Left lung (tissue), 10 donors: ENCODE data around the gene CATSPER4. TPM values are rescaled to one million over a fixed set of nuclear protein-coding genes. Genes with fewer than 3 reads are reported as not detected.
A peak's percentile ranks its signal among the peaks of the same experiment; 100 is the strongest.

ENCODE experiments used
- ATAC-seq: fragments of 200-7000 bp; cut with Tn5 transposase; one replicate; pipeline ENCODE4 v1.9.1; 2020; ENCODE audit warnings: moderate library complexity
- DNase-seq, 4 donors: peaks; one replicate each; pipeline ENCODE4 v3.0.0-alpha.2; 2013 to 2020
- H3K27ac ChIP-seq, 2 donors: fragments of 200-600 bp; sonication (generic) in 1 of 2; one replicate each; pipeline versions ENCODE4 v1.5.0 to v1.8.0; 2020 to 2021
- H3K27me3 ChIP-seq, 2 donors: fragments of 200-600 bp; sonication (generic) in 1 of 2; one replicate each; pipeline versions ENCODE4 v1.5.0 to v1.8.0; 2020 to 2021
- H3K36me3 ChIP-seq, 2 donors: fragments of 200-600 bp; sonication (generic) in 1 of 2; one replicate each; pipeline versions ENCODE4 v1.5.0 to v1.8.0; 2020 to 2021
- H3K4me1 ChIP-seq, 2 donors: fragments of 200-600 bp; one replicate each; pipeline ENCODE4 v1.8.0; 2021
- H3K4me3 ChIP-seq, 2 donors: fragments of 200-600 bp; sonication (generic) in 1 of 2; one replicate each; pipeline versions ENCODE4 v1.5.0 to v1.8.0; 2020 to 2021; ENCODE audit warnings: mild to moderate bottlenecking in 1 of 2
- H3K9me3 ChIP-seq, 2 donors: fragments of 200-600 bp; sonication (generic) in 1 of 2; one replicate each; pipeline versions ENCODE4 v1.5.0 to v1.8.0; 2020 to 2021
- CTCF ChIP-seq, 2 donors: fragments of 200-600 bp; sonication (generic) in 1 of 2; IDR thresholded peaks; one replicate each; pipeline versions ENCODE4 v1.5.0 to v1.8.0; 2021; ENCODE audit warnings: antibody characterized with exemption in 2 of 2
- intact Hi-C, 2 donors: fragments of 100-400 bp; cut with DNase I; formaldehyde crosslinking; loops; one replicate each; pipeline versions ENCODE4 v1.11.2 to v1.14.2; 2022
- polyA plus RNA-seq, 6 donors: library from polyadenylated mRNA; unstranded; fragments of 120-200 nt; gene quantifications; one replicate each; pipeline ENCODE4 v1.2.1, GENCODE V29; 2013; ENCODE audit not compliant: insufficient read length in 6 of 6
- total RNA-seq, 2 donors: library from RNA; stranded (reverse); fragmentation: NEBNext Ultra II Directional; extraction: Animal tissue kit (Norgen Biotek cat#: 25700); gene quantifications; one replicate each; pipeline ENCODE4 v1.2.1, GENCODE V29; 2021
- donor health status: DM: no; HTN: yes; CAD: no.
- donor health status: DM: no; HTN: no; CAD: no.

Gene CATSPER4
- total and polyA plus RNA-seq, 8 donors: 0.11 to 0.13 TPM; not detected in 6

GRCh38 chr1:26164036-26164860 is 26.2 kb upstream of the CATSPER4 start:
- no peaks in the 10 kb centered on the region for H3K36me3 ChIP-seq
- H3K4me3 ChIP-seq: peak overlapping the region; percentile 24 to 25
- H3K27ac ChIP-seq: no peak overlapping the region
- peaks cover 0 to 61% of the 10 kb centered on the region in 2 donors for H3K27me3 ChIP-seq
- peak in 2 of 4 donors; percentile 55 to 91 for DNase-seq
- TF ChIP-seq CTCF (IDR thresholded peaks at IDR 0.05): peak; percentile 60 to 77
- peak; percentile 63 for ATAC-seq
- peaks cover 0 to 32% of the 10 kb centered on the region in 2 donors for H3K4me1 ChIP-seq
- intact Hi-C loops: loop anchor here in 1 of 2 donors (10.0 kb wide), 1 partner anchor 129 kb away; no protein-coding TSS in a partner anchor
- H3K9me3 ChIP-seq: no peaks in the 10 kb centered on the region

- no peaks in the 10 kb centered on the region for H3K36me3 ChIP-seq
- H3K9me3 ChIP-seq: no peaks in the 10 kb centered on the region
- intact Hi-C loops: loop anchor here in 1 of 2 donors (10.0 kb wide), 1 partner anchor 130 kb away; no protein-coding TSS in a partner anchor
- TF ChIP-seq CTCF (IDR thresholded peaks at IDR 0.05): no peak
- H3K4me3 ChIP-seq: no peak overlapping the region
- DNase-seq (peak in 1 of 4 donors; percentile 41), ATAC-seq (no peak)
- no peak overlapping the region for H3K27ac ChIP-seq
- H3K4me1 ChIP-seq: peaks cover under 1 to 38% of the 10 kb centered on the region in 2 donors
- H3K27me3 ChIP-seq: peaks cover 0 to 55% of the 10 kb centered on the region in 2 donors
These were observed 25.2 kb upstream of the CATSPER4 start for GRCh38 chr1:26164861-26165842.

DNA sequence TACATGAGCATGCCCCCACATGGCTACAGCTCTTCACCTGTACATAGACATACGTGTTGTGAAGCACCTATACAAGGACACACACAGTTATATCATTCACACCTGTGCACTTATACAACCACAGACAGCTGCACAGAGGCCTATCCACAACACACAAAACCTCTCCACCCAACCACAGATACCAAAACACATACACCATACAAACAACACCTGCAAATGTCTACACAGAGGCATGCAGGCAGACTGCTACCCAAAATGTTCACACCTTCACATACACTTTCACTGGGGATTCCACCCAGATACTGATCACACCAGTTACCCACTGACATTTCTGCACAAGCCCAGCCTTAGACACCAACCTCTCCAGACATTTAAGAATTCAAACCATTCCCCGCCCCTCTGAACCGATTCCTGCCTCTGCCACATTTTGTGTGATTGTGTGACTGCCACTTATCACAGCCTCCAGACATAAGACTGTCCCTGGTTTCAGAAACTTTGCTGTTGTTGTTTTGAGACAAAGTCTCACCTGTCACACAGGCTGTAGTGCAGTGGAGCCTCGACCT is 23.6 kb upstream of the CATSPER4 start:
- peaks cover 0 to 38% of the 10 kb centered on the region in 2 donors for H3K27me3 ChIP-seq
- ATAC-seq: no peak

More for the DNA sequence above, 23.6 kb upstream of the CATSPER4 start:
- Histone ChIP-seq H3K27ac (no peak overlapping the region), H3K36me3 (peaks cover 0 to 3% of the 10 kb centered on the region in 2 donors), H3K4me1 (peaks cover 5 to 43% of the 10 kb centered on the region in 2 donors), H3K9me3 (no peaks in the 10 kb centered on the region), H3K4me3 (no peak overlapping the region)
- intact Hi-C loops: loop anchor here in 1 of 2 donors (10.0 kb wide), 1 partner anchor 132 kb away; no protein-coding TSS in a partner anchor
- peak in 1 of 4 donors; percentile 21 for DNase-seq
- no peak for TF ChIP-seq CTCF (IDR thresholded peaks at IDR 0.05)
